ENCODE data around the gene C2orf49.
A peak's percentile ranks its signal among the peaks of the same experiment; 100 is the strongest.

C2orf49 gene

DNA sequence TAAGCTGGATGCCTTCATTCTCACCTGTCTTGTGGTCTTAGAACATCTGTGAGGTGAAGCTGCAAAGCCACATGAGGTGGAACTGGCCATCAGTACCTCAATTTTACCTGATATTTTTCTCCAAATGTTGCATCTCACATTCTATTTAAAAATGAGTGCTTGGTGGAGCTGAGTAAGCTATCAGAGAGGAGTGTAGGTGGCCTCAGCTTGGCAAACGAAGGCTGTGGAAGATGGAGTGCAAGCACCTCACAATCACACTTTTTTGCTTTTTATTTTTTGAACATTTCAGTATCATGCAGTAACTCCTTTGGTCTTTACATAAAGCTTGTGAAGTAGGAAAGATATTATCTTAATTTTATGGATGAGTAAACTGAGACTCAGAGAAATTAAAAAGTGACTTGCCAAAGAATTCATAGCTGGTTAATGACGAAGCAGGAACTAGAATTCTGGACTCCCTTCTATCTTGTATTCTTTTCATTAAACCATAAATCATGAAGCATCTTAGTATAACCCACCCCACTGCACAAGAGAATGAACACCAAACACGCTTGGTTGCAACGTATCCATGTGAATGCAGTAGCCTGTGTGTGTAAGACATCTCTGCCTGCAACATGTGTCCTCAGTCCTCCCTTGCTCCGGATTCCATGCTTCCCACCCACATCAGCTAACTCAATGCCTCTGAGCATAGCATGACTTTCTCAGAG lies 27.2 kb downstream of the C2orf49 start:
- H3K4me3 ChIP-seq (ENCODE audit: control insufficient read depth, low read depth, low read length): no peak overlapping the region
- no peak for DNase-seq (ENCODE audit: low read depth)
- TF ChIP-seq, protein P1, sequence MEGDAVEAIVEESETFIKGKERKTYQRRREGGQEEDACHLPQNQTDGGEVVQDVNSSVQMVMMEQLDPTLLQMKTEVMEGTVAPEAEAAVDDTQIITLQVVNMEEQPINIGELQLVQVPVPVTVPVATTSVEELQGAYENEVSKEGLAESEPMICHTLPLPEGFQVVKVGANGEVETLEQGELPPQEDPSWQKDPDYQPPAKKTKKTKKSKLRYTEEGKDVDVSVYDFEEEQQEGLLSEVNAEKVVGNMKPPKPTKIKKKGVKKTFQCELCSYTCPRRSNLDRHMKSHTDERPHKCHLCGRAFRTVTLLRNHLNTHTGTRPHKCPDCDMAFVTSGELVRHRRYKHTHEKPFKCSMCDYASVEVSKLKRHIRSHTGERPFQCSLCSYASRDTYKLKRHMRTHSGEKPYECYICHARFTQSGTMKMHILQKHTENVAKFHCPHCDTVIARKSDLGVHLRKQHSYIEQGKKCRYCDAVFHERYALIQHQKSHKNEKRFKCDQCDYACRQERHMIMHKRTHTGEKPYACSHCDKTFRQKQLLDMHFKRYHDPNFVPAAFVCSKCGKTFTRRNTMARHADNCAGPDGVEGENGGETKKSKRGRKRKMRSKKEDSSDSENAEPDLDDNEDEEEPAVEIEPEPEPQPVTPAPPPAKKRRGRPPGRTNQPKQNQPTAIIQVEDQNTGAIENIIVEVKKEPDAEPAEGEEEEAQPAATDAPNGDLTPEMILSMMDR (conservative IDR thresholded peaks at IDR 0.05; ENCODE audit: control insufficient read depth, insufficient read depth, low read depth, low read length): no peak

DNA sequence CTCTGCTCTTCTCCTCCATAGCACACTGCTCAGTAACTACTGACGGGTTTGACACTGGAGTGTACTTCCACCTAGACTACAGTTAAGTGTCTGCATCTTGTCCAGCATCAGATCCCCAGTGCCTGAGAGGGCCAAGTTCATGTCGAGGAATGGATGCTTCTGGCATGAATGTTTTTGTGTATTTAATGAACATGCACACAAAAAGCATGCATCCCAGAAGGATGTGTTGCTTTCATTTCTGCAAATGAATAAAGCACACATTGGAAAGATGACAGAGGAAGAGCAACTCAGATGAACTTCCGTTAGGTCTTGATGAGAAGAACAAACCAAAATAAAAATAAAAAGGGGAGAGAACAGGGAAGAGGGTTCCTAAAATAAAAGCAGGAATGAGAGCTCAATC lies 27.9 kb downstream of the C2orf49 start:
- no peak for DNase-seq (ENCODE audit: low read depth)
- no peak overlapping the region for H3K4me3 ChIP-seq (ENCODE audit: control insufficient read depth, low read depth, low read length)
- TF ChIP-seq, protein P1 (conservative IDR thresholded peaks at IDR 0.05; ENCODE audit: control insufficient read depth, insufficient read depth, low read depth, low read length): no peak

DNA sequence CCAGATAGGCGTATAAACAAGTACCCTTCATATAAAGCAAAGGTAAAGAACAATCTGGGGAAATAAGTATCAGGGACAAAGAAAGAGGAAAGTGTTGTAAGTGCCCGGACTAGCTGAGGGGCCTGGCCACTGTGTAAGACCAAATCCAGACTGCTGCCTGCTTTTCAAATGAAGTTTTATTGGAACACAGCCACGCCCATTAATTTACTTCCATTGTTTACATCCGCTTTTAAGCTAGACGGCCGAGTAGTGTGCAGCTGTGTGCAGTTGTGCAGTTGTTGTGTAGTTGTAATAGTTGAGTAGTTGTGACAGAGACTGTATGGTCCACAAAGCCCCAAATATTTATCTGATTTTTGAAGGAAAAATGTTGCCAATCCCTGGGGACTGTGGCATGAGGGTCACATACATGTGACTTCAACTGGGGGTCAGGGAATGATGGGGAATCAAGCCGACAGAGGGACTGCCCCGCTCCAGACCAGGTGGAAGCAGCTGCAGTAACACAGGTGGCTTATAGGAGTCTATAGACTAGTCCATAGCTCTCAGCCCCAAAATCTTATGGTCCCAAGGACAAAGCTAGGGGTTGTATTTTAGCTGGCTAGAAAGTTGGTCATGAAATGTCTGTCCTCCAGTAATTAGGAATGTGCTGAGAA lies 31.5 kb downstream of the C2orf49 start:
- no peak for DNase-seq (ENCODE audit: low read depth)

DNA sequence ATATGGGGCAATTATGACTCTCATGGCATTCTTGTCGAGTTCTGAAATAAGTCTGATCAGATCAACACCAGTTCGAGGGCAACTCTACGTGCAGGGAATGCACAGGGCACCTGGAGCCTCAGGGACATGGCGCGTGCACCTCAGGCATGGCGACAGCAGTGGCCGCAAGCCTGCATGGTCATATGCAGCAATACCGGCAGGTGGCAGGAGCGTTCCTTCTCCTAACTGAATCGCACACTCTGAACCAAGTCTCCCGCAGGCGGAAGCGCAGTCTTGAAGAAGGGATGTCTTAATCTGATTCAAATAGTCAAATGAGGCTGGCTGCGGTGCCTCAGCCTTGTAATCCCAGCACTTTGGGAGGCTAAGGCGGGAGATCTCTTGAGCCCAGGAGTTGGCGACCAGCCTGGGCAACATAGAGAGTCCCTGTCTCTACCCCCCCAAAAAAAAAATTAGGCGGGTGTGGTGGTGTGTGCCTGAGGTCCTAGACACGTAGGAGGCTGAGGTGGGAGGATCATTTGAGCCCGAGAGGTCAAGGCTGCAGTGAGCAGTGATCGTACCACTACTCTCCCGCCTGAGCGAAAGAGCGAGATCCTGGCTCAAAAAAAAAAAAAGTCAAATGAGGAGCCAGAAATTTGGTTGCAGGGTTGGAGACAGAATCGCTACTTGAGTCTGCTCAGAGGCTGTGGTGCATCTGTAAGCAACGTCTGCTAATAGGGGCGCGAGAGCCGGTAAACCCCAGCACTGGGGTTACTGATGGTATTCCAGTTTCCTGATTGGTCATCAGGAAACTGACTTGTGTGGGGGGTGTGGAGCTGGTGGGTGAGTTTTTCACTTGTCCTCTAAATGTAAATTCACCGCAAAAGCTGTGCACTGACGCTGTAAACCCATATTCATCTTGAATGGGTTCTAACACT lies 32.7 kb downstream of the C2orf49 start:
- H3K4me3 ChIP-seq (ENCODE audit: control insufficient read depth, low read depth, low read length): no peak overlapping the region
- TF ChIP-seq, protein P1 (conservative IDR thresholded peaks at IDR 0.05; ENCODE audit: control insufficient read depth, insufficient read depth, low read depth, low read length): peak; percentile 84
- DNase-seq (ENCODE audit: low read depth): peak; percentile 88

More for the DNA sequence above, 31.5 kb downstream of the C2orf49 start:
- TF ChIP-seq, protein P1 (conservative IDR thresholded peaks at IDR 0.05; ENCODE audit: control insufficient read depth, insufficient read depth, low read depth, low read length): no peak
- H3K4me3 ChIP-seq (ENCODE audit: control insufficient read depth, low read depth, low read length): no peak overlapping the region

DNA sequence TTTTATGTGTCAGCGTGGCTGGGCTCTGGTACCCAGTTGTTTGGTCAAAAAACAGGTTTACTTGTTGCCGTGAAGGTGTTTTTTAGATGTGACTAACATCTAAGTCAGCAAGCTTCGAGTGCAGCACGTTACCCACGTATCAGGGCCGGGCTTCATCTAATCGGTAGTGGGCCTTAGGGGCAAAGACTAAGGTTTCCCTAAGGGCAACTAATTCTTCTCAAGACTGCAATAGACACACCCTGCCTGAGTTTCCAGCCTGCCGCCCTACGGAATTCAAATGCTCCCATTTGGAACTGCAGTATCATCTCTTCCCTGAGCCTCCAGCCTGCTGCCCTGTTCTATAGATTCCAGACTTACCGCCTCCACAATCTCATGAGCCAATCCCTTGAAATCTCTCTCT lies 33.8 kb downstream of the C2orf49 start:
- no peak for DNase-seq (ENCODE audit: low read depth)
- H3K4me3 ChIP-seq (ENCODE audit: control insufficient read depth, low read depth, low read length): no peak overlapping the region
- TF ChIP-seq, protein P1 (conservative IDR thresholded peaks at IDR 0.05; ENCODE audit: control insufficient read depth, insufficient read depth, low read depth, low read length): no peak

DNA sequence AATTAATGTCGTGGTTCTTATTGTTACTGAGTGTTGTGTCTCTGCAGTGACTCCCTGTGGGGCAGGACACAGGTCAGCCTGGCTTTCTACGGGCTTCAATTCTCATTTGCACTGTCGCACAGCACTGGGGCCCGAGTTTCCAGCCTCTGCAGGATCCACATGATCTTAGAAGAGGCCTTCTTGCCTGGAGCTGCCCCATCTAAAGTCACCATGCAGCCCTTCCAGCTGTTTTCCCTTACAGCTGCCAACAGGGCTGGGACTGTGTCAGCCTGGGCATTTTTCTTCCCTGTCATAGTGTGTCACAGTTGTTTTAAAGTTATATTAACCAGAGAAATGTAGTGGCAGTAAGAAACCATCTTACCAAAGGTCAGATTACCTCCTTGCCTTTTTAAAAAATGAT lies 34.5 kb downstream of the C2orf49 start:
- H3K4me3 ChIP-seq (ENCODE audit: control insufficient read depth, low read depth, low read length): no peak overlapping the region
- DNase-seq (ENCODE audit: low read depth): no peak
- TF ChIP-seq, protein P1 (conservative IDR thresholded peaks at IDR 0.05; ENCODE audit: control insufficient read depth, insufficient read depth, low read depth, low read length): no peak
